Left lung (tissue), 10 donors: Measurements from ENCODE around the gene ART1. TPM values are rescaled to one million over a fixed set of nuclear protein-coding genes. Genes with fewer than 3 reads are reported as not detected.

Experiments
- ATAC-seq: fragments of 200-7000 bp; cut with Tn5 transposase; one replicate; pipeline ENCODE4 v1.9.1; 2020; ENCODE audit warnings: moderate library complexity
- DNase-seq, 4 donors: peaks; one replicate each; pipeline ENCODE4 v3.0.0-alpha.2; 2013 to 2020
- H3K27ac ChIP-seq, 2 donors: fragments of 200-600 bp; sonication (generic) in 1 of 2; one replicate each; pipeline versions ENCODE4 v1.5.0 to v1.8.0; 2020 to 2021
- H3K27me3 ChIP-seq, 2 donors: fragments of 200-600 bp; sonication (generic) in 1 of 2; one replicate each; pipeline versions ENCODE4 v1.5.0 to v1.8.0; 2020 to 2021
- H3K36me3 ChIP-seq, 2 donors: fragments of 200-600 bp; sonication (generic) in 1 of 2; one replicate each; pipeline versions ENCODE4 v1.5.0 to v1.8.0; 2020 to 2021
- H3K4me1 ChIP-seq, 2 donors: fragments of 200-600 bp; one replicate each; pipeline ENCODE4 v1.8.0; 2021
- H3K4me3 ChIP-seq, 2 donors: fragments of 200-600 bp; sonication (generic) in 1 of 2; one replicate each; pipeline versions ENCODE4 v1.5.0 to v1.8.0; 2020 to 2021; ENCODE audit warnings: mild to moderate bottlenecking in 1 of 2
- H3K9me3 ChIP-seq, 2 donors: fragments of 200-600 bp; sonication (generic) in 1 of 2; one replicate each; pipeline versions ENCODE4 v1.5.0 to v1.8.0; 2020 to 2021
- intact Hi-C, 2 donors: fragments of 100-400 bp; cut with DNase I; formaldehyde crosslinking; loops; one replicate each; pipeline versions ENCODE4 v1.11.2 to v1.14.2; 2022
- polyA plus RNA-seq, 6 donors: library from polyadenylated mRNA; unstranded; fragments of 120-200 nt; gene quantifications; one replicate each; pipeline ENCODE4 v1.2.1, GENCODE V29; 2013; ENCODE audit not compliant: insufficient read length in 6 of 6
- total RNA-seq, 2 donors: library from RNA; stranded (reverse); fragmentation: NEBNext Ultra II Directional; extraction: Animal tissue kit (Norgen Biotek cat#: 25700); gene quantifications; one replicate each; pipeline ENCODE4 v1.2.1, GENCODE V29; 2021
- TF ChIP-seq, protein P1 (sequence below), 2 donors: fragments of 200-600 bp; sonication (generic) in 1 of 2; IDR thresholded peaks; one replicate each; pipeline versions ENCODE4 v1.5.0 to v1.8.0; 2021; ENCODE audit warnings: antibody characterized with exemption in 2 of 2
- donor health status: DM: no; HTN: yes; CAD: no.
- donor health status: DM: no; HTN: no; CAD: no.

ART1 gene
- total and polyA plus RNA-seq, 8 donors, result 0.13 to 0.55 (median 0.32) TPM; not detected in 4

DNA sequence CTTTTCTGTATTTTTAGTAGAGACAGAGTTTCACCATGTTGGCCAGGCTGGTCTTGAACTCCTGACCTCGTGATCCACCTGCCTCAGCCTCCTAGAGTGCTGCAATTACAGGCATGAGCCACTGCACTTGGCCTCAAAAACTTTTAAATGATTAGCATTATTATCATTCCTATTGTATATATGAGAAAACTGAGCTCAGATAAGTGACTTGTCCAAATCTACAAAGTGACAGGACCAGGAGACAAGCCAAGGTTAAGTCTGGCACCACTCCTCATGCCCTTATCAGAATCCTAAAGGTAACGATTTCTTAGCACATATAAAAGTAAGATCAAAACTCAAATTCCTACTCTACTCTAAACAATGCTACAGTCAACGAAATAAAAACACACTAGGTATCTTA lies 58.5 kb downstream of the ART1 start:
- no peaks in the 10 kb centered on the region for H3K4me1 ChIP-seq
- H3K9me3 ChIP-seq, result no peaks in the 10 kb centered on the region
- TF ChIP-seq, protein P1, sequence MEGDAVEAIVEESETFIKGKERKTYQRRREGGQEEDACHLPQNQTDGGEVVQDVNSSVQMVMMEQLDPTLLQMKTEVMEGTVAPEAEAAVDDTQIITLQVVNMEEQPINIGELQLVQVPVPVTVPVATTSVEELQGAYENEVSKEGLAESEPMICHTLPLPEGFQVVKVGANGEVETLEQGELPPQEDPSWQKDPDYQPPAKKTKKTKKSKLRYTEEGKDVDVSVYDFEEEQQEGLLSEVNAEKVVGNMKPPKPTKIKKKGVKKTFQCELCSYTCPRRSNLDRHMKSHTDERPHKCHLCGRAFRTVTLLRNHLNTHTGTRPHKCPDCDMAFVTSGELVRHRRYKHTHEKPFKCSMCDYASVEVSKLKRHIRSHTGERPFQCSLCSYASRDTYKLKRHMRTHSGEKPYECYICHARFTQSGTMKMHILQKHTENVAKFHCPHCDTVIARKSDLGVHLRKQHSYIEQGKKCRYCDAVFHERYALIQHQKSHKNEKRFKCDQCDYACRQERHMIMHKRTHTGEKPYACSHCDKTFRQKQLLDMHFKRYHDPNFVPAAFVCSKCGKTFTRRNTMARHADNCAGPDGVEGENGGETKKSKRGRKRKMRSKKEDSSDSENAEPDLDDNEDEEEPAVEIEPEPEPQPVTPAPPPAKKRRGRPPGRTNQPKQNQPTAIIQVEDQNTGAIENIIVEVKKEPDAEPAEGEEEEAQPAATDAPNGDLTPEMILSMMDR (IDR thresholded peaks at IDR 0.05), result no peak
- DNase-seq (no peak), ATAC-seq (no peak)
- H3K27me3 ChIP-seq, result no peaks in the 10 kb centered on the region
- peaks cover 0 to 97% of the 10 kb centered on the region in 2 donors for H3K36me3 ChIP-seq
- H3K4me3 ChIP-seq, result no peak overlapping the region
- H3K27ac ChIP-seq, result no peak overlapping the region
- intact Hi-C loops, result no loop called here

DNA sequence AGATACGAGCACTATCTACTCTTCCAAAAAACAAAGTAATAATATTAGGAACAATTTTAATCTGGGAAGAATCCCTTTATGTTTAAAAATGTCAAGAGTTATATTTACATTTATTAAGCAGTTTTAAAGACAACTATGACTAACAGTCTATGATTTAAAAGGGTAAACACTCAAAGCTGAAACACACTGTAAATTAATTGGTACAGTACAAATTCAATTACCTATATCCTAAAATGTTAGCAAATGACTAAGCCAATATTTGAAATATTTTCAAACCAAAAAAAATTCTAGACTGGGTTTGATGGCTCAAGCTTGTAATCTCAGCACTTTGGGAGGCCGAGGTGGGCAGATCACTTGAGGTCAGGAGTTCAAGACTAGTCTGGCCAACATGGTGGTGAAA lies 62.2 kb downstream of the ART1 start:
- H3K36me3 ChIP-seq, result peaks cover 0 to 92% of the 10 kb centered on the region in 2 donors

DNA sequence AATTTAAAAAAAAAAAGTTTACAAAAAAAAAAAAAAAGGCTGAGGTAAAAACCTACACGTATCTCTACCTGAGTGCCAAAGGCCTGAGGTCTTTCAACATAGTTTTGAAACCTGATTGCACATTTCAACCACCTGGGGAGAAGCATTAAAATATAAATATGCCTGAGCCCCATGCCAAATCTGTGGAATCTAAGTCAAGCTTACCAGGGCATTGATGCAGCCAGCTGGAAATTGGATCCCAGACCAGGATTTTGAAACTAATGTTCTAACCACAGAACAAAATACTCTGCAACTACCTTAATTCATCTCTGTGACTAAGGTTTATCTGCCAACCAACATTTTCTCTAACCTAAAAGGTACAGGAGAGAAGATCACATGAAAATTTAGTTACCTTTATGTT lies 65.0 kb downstream of the ART1 start:
- H3K4me1 ChIP-seq, result no peaks in the 10 kb centered on the region
- H3K27ac ChIP-seq, result no peak overlapping the region
- no peak overlapping the region for H3K4me3 ChIP-seq
- TF ChIP-seq, protein P1 (IDR thresholded peaks at IDR 0.05), result no peak
- no peaks in the 10 kb centered on the region for H3K27me3 ChIP-seq
- H3K36me3 ChIP-seq, result peaks cover 0 to 92% of the 10 kb centered on the region in 2 donors
- intact Hi-C loops, result no loop called here
- DNase-seq, result no peak
- no peaks in the 10 kb centered on the region for H3K9me3 ChIP-seq
- no peak for ATAC-seq

More for the DNA sequence above, 62.2 kb downstream of the ART1 start:
- Histone ChIP-seq H3K4me1 (no peaks in the 10 kb centered on the region), H3K9me3 (no peaks in the 10 kb centered on the region), H3K4me3 (no peak overlapping the region), H3K27ac (no peak overlapping the region), H3K27me3 (no peaks in the 10 kb centered on the region)
- TF ChIP-seq, protein P1 (IDR thresholded peaks at IDR 0.05), result no peak
- intact Hi-C loops, result no loop called here
- ATAC-seq (no peak), DNase-seq (no peak)

DNA sequence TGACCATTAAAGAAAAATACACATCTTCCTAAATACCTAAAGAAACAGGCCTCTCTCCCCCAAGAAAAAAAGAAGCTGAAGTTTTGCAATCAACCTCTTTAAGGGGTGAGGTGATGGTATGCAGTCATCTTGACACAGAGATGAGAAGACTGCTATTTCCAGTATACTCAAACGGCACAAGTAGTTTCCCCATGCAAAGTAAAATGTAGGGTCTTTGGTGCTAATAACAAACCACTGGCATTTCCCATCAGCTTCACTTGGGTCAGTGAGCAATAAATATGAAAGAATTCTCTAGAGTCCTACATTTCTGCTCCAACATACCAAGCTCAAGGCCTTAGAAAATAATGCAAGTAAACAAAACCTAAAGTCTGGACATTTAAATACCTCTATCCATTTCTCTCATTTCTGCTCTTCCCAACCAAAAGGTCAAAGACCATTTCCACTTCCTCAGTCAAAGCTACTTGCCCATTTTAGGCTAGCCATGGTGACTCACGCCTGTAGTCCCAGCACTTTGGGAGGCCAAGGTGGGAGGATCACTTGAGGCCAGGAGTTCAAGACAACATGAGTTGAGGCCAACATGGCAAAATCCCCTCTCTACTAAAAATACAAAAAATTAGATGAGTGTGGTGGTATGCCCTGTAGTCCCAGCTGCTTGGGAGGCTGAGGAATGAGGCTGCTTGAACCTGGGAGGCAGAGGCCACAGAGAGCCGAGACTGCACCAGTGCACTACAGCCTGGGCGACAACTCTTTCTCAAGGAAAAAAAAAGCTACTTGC lies 65.7 kb downstream of the ART1 start:
- no peak overlapping the region for H3K4me3 ChIP-seq
- H3K9me3 ChIP-seq, result no peaks in the 10 kb centered on the region
- H3K4me1 ChIP-seq, result no peaks in the 10 kb centered on the region
- H3K36me3 ChIP-seq, result peaks cover 0 to 92% of the 10 kb centered on the region in 2 donors
- ATAC-seq, result no peak
- no peak overlapping the region for H3K27ac ChIP-seq
- intact Hi-C loops, result no loop called here
- DNase-seq, result no peak
- H3K27me3 ChIP-seq, result no peaks in the 10 kb centered on the region
- TF ChIP-seq, protein P1 (IDR thresholded peaks at IDR 0.05), result no peak

DNA sequence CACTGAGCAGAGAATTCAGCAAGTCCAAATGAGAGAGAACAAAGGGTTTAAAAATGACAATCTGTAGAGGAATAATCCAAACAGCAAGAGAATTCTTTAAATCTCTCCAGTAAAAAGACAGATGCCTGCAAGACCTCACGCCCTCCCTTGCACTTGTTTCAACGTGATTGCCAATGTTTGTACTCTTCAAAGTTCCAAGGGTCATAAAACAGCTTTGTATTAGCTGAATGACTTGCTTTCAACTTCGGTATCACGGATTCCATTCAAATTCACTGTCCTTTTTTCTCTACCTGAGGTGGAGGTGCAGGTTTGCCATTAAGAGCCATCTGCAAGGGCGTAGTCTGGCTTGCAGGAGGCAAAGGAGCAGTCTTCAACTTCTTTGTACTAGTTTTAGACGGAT lies 67.3 kb downstream of the ART1 start:
- no peaks in the 10 kb centered on the region for H3K4me1 ChIP-seq
- TF ChIP-seq, protein P1 (IDR thresholded peaks at IDR 0.05), result no peak
- no peak for ATAC-seq
- intact Hi-C loops, result no loop called here
- peaks cover 0 to 92% of the 10 kb centered on the region in 2 donors for H3K36me3 ChIP-seq
- H3K9me3 ChIP-seq, result no peaks in the 10 kb centered on the region
- H3K27me3 ChIP-seq, result no peaks in the 10 kb centered on the region
- H3K27ac ChIP-seq, result no peak overlapping the region
- H3K4me3 ChIP-seq, result no peak overlapping the region
- no peak for DNase-seq

Other genes with a start within 250 kb of the ART1 start
- gene ART5, start 3.1 kb upstream of the ART1 start, total RNA-seq, result under 1 TPM; 0.24 to 0.87 TPM
- 1 to 10 TPM; 1.2 to 2.2 (median 1.6) TPM for gene ART5, start 3.1 kb upstream of the ART1 start, polyA plus RNA-seq
- gene CHRNA10, start 26.3 kb downstream of the ART1 start, total RNA-seq, result 1 to 10 TPM in 1 of 2 donors, under 1 TPM in 1; 0.67 to 1.5 TPM
- 1 to 10 TPM; 2.1 to 4.1 (median 2.3) TPM for gene CHRNA10, start 26.3 kb downstream of the ART1 start, polyA plus RNA-seq
- 10 to 100 TPM; 59.9 to 66.8 TPM for gene NUP98, start 152.4 kb downstream of the ART1 start, total RNA-seq
- gene NUP98, start 152.4 kb downstream of the ART1 start, polyA plus RNA-seq, result 10 to 100 TPM; 62.1 to 76.3 (median 66.9) TPM
- gene PGAP2, start 163.4 kb downstream of the ART1 start, total RNA-seq, result 10 to 100 TPM; 19.5 to 26.5 TPM
- 10 to 100 TPM; 49.2 to 60.2 (median 53.6) TPM for gene PGAP2, start 163.4 kb downstream of the ART1 start, polyA plus RNA-seq
- 100 to 1,000 TPM in 1 of 2 donors, 10 to 100 TPM in 1; 57.1 to 109 TPM for gene RHOG, start 195.8 kb downstream of the ART1 start, total RNA-seq
- gene RHOG, start 195.8 kb downstream of the ART1 start, polyA plus RNA-seq, result 10 to 100 TPM; 22.0 to 32.2 (median 28.1) TPM
- gene STIM1, start 210.5 kb downstream of the ART1 start, total RNA-seq, result 10 to 100 TPM; 50.9 to 52.9 TPM
- 10 to 100 TPM; 38.9 to 56.0 (median 48.8) TPM for gene STIM1, start 210.5 kb downstream of the ART1 start, polyA plus RNA-seq